GM18526 (cell line): ENCODE results near the gene SARNP.

Experiments used
- POLR2A ChIP-seq: IDR thresholded peaks from 3 replicates; pipeline ENCODE4 v1.6.1; 2011; ENCODE audit not compliant: insufficient read length; ENCODE audit errors: extremely low read depth

The SARNP gene

DNA sequence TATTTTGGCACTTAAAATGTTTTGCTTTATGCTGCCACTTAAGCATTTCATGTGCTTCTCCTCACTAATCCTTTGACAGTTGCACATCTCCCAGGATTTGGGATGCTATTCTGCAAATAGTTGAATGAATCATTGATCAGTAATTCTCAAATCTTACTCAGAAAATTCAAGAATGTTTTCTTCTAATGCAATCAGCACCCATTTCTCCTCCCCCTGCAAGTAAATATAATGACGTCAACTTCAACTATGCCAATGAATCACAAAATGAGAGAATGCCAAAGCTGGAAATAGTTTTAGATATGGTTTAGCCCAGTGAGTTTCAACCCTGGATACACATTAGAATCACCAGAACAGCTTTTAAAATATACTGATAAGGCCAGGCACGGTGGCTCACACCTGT is 103.8 kb downstream of the SARNP start:
- no peak for TF ChIP-seq POLR2A

DNA sequence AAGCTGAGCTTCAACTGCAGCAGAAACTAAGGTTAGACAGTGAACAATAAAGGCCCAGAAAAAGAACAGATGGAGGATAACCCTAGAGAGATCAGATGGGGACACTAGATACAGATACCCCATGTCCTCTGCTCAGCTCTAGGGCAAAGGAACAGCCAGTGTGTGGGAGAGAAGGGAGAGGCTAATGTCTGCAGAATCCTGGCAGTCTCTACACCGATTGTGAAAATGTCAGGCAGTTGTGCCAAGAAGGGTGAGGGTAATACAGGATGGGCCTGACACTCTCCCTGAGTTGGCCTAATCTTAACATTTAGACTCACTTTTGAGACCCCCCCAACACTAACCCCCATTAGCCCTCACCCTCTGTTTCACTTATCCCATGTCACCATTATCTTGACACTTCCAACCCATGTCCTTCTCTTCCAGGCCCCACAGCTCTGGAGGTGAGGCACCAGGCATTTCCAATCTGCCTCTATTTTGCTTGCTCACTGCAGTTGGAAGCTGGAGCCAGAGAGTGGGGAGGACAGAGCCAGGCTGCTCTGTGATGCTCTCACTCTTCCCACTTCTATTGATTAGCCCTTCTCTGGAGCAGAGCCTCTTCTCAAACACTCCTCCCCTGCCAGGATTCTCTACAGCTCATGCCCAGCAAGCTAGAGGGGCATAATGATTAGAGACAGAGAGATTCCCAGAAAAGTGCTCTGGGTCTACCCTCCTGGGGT is 104.7 kb downstream of the SARNP start:
- TF ChIP-seq POLR2A = no peak

DNA sequence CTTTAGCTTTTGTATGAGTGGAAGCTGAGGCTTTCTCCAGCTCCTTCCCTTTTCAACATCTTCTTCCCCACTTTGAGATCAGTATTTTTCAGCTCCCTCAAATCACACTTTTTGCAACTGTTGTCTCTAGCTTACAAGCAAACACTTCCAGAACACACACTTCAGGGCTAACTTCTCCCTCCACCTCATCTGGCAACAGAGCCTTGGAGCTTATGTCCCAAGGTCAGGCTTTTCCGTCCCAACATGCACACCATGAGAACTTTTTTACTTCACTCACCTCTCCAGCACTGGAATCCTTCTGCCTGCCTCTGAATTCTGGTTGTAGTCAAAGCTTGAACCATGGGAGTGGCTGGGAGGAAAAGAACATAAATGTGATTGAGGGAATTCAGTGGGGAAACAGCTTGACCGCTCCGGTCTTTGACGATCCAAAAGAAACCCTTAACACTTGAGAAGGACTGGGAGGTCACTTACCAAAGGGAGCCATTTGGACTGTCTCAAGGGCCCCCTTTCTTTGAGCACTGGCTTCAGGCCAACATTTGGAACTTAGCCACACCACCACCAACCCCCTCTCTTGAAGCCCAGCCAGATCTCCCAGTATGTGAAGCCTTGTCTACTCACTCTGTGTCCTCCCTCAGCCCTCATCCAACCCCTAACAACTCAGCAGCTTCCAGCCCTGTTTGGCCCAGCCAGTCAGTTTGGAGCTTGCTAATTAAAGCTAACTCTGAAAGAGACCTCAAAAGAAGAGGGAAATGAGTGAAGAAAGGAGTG is 105.6 kb downstream of the SARNP start:
- TF ChIP-seq POLR2A = no peak

DNA sequence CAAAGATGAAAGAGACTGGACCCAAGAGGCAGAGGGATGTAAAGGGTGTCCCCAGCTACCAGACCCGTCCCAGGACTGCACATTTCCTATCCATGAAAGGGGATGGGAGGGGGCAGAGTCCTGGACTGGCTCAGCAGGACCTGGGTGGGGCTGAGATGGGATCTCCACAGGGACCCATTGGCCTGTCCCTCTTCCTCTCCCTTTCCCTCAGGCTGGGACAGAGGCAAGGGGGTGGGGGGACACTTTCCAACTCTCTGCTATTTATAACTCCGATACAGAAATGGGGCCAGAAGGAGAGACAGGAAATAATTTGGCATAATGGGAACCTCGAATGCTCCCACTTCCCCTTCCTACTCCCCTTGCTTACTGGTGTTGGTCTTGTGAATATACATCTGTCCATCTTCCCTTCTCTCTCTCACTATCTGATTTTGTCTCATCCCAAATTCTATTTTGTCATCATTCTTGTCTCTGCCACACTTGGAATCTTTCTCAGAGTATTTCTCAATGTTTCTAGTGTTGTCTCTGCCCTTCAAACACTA is 108.8 kb downstream of the SARNP start:
- no peak for TF ChIP-seq POLR2A

DNA sequence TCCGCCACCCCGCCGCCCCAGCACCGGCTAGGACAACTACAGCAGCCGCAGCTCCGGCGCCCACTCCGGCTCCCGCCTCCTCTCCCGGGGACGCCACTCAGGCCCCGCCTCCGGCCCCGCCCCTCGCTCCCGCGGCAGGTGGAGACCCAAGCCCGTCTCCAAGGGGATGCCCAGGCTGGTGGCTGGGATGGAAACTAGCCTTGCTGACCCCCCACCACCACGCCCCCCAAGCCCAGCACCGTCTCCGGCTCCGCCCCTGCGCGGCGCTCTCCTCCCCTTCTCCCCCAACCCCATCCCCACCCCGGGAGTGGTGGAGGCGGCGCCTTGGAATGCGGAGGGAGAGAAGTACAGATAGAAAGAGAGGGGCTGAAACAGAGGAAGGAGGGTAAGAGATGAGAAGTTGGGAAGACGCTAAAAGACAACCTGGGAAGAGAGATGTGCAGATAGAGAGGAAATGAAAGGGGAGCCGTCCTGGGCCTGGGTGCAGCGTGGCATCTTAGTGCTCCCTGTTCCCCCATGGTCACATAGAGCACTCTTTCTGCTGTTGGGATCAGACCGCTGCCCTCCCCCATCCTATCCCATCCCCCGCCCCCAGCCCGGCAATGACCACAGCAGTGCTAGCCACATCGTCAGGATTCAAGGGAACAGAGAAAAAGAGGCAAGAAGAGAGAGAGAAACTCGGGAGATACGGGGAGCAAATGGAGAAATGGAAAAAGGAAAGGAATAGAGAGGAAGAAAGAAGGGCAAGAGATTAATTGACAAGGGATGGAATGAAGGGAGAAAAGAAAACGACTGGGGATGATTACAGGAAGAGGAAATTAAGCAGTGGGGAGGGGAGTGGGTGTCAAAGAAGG is 109.5 kb downstream of the SARNP start, which contains the start of gene ITGA7:
ITGA7 (minus strand) TSS at position 64 of the 854 bp plus-strand sequence. CDS start 222 bp downstream, outside the sequence.
- no peak for TF ChIP-seq POLR2A
